GM12892 (cell line): ENCODE results near the gene TMEM109.

Experiments used
- POLR2A ChIP-seq: IDR thresholded peaks from 2 replicates; pipeline ENCODE4 v1.6.1; 2011; ENCODE audit warnings: low read depth, low read length, control low read depth
- POLR2AphosphoS5 ChIP-seq: IDR thresholded peaks from 2 replicates; pipeline ENCODE4 v1.6.1; 2011; ENCODE audit warnings: low read depth, low read length, control low read depth
- TAF1 ChIP-seq: IDR thresholded peaks from 2 replicates; pipeline ENCODE4 v1.6.1; 2011; ENCODE audit warnings: low read depth, mild to moderate bottlenecking, control low read depth, low read length, borderline replicate concordance

GRCh38 chr11:60957188-60957587 lies 43.2 kb downstream of the TMEM109 start:
- TF ChIP-seq POLR2A (no peak), POLR2AphosphoS5 (no peak), TAF1 (no peak)
